ENCODE results near the gene ATXN1.

GRCh38 chr6:16729744-16730143, 31.5 kb downstream of the ATXN1 start:
- TF ChIP-seq CTCF (IDR thresholded peaks at IDR 0.05) (no peak), POLR2A (IDR thresholded peaks at IDR 0.05) (no peak)
